Kidney (tissue), 14 donors: ENCODE data around the gene PRDM16. TPM values are rescaled to one million over a fixed set of nuclear protein-coding genes. Genes with fewer than 3 reads are reported as not detected.

Experiments
- DNase-seq, 5 donors: peaks; one replicate each; pipeline ENCODE4 v3.0.0-alpha.2; 2013 to 2020
- FAIRE-seq: peaks from 2 replicates; lab custom pipeline; 2012; peaks lifted over from hg19 to GRCh38; lab: Jason Lieb, UNC
- H3K27ac ChIP-seq, 2 donors: one replicate each; pipeline ENCODE4 v1.7.0; 2013; ENCODE audit warnings: low read depth in 2 of 2, low read length in 2 of 2, inconsistent platforms in 1 of 2
- H3K27me3 ChIP-seq: one replicate; pipeline ENCODE4 v1.7.1; 2013; ENCODE audit warnings: low read length, inconsistent platforms; ENCODE audit not compliant: control insufficient read depth, insufficient read depth
- H3K36me3 ChIP-seq, 3 donors: one replicate each; pipeline versions ENCODE4 v1.7.0 to v1.7.1; 2013; ENCODE audit warnings: low read length in 3 of 3, control low read depth in 1 of 3, inconsistent platforms in 1 of 3; ENCODE audit not compliant: insufficient read depth in 3 of 3, control insufficient read depth in 2 of 3
- H3K4me1 ChIP-seq, 3 donors: one replicate each; pipeline versions ENCODE4 v1.7.0 to v1.7.1; 2013; ENCODE audit warnings: low read length in 3 of 3, inconsistent platforms in 1 of 3, low read depth in 1 of 3; ENCODE audit not compliant: control insufficient read depth in 2 of 3, insufficient read depth in 2 of 3
- H3K4me3 ChIP-seq, 3 donors: one replicate each; pipeline versions ENCODE4 v1.7.0 to v1.8.1; 2013; ENCODE audit warnings: low read length in 3 of 3, control low read depth in 1 of 3, inconsistent platforms in 1 of 3
- H3K9ac ChIP-seq, 3 donors: one replicate each; pipeline versions ENCODE4 v1.7.0 to v1.7.1; 2013; ENCODE audit warnings: low read length in 3 of 3, control low read depth in 1 of 3, inconsistent platforms in 1 of 3
- H3K9me3 ChIP-seq, 3 donors: one replicate each; pipeline versions ENCODE4 v1.7.0 to v1.7.1; 2013; ENCODE audit warnings: low read length in 3 of 3, control low read depth in 1 of 3, inconsistent platforms in 1 of 3; ENCODE audit not compliant: control insufficient read depth in 2 of 3, insufficient read depth in 1 of 3
- intact Hi-C: fragments of 100-400 bp; cut with DNase I; formaldehyde crosslinking; loops from one replicate; pipeline ENCODE4 v1.11.1; 2022
- polyA plus RNA-seq: library from polyadenylated mRNA; stranded (reverse); fragments of 350-450 nt; fragmentation: Illumina TruSeq; extraction: RNeasy Lipid Tissue Mini Kit (QIAGEN cat#74804); gene quantifications from one replicate; pipeline ENCODE4 v1.2.3, GENCODE V29; 2014; ENCODE audit warnings: low read depth, low replicate concordance; ENCODE audit not compliant: insufficient read depth
- total RNA-seq: library from RNA; stranded (reverse); fragmentation: NEBNext Ultra II Directional; extraction: Animal tissue kit (Norgen Biotek cat#: 25700); gene quantifications from one replicate; pipeline ENCODE4 v1.2.1, GENCODE V29; 2021
- TF ChIP-seq, protein P1 (sequence below): IDR thresholded peaks from 3 replicates; pipeline ENCODE4 v1.5.1; 2012; ENCODE audit warnings: mild to moderate bottlenecking, moderate library complexity, borderline replicate concordance; ENCODE audit not compliant: insufficient read depth; ENCODE audit errors: extremely low read depth
- donor health status: control.
- donor health status: control.
- donor health status: control.
- donor health status: control.
- donor health status: control.
- donor health status: DM: yes; HTN: yes; CAD: no.
- donor health status: Normal renal cell carcinoma (clear cell type).

Gene PRDM16
- total and polyA plus RNA-seq, 2 donors from 2014 or later: 3.0 to 21.9 TPM

DNA sequence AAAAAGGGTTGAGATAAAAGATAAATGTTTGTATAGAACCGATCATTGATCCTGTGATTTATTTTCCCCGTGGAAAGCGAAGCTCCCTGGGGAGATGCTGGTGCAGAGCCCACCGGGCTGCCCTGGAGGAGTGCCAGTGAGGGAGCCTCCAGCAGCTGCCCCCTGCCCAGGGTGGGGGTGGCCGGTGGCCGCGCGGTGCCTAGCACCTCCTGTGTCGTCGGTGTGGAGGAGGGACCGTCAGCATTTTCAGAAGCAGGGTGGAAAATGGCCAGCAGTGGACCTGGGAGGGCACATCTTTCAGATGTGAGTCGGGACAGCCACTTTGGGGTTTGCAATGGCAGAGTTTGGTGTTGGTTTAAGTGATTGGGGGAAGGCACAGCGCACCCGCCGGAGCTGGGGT lies 164.0 kb downstream of the PRDM16 start:
- H3K4me1 ChIP-seq: no peaks in the 10 kb centered on the region
- no peaks in the 10 kb centered on the region for H3K9me3 ChIP-seq
- H3K4me3 ChIP-seq: no peak overlapping the region
- no peak overlapping the region for H3K27ac ChIP-seq
- DNase-seq (no peak), FAIRE-seq (no peak)
- TF ChIP-seq, protein P1, sequence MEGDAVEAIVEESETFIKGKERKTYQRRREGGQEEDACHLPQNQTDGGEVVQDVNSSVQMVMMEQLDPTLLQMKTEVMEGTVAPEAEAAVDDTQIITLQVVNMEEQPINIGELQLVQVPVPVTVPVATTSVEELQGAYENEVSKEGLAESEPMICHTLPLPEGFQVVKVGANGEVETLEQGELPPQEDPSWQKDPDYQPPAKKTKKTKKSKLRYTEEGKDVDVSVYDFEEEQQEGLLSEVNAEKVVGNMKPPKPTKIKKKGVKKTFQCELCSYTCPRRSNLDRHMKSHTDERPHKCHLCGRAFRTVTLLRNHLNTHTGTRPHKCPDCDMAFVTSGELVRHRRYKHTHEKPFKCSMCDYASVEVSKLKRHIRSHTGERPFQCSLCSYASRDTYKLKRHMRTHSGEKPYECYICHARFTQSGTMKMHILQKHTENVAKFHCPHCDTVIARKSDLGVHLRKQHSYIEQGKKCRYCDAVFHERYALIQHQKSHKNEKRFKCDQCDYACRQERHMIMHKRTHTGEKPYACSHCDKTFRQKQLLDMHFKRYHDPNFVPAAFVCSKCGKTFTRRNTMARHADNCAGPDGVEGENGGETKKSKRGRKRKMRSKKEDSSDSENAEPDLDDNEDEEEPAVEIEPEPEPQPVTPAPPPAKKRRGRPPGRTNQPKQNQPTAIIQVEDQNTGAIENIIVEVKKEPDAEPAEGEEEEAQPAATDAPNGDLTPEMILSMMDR: no peak
- no peak overlapping the region for H3K9ac ChIP-seq
- intact Hi-C loops: no loop called here
- H3K27me3 ChIP-seq: peaks cover 22% of the 10 kb centered on the region
- no peaks in the 10 kb centered on the region for H3K36me3 ChIP-seq

DNA sequence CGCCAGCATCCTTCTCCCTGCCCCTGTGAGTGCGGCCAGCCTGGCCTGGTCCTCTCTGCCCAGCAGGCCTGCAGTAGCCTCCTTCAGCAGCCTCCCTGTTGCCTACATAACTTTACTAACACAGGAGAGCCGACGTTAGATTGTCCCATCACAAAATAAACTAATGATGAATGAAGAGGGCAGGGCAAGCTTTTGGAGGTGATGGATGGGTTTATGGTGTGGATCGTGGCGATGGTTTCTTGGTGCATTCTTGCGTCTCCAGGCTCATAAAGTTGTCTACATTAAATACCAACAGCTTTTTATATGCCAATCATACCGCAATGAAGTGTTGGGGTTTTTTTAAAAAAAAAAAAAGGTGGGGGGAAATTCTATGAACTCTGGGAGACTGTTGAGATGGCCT lies 164.5 kb downstream of the PRDM16 start:
- Histone ChIP-seq H3K9me3 (no peaks in the 10 kb centered on the region), H3K9ac (no peak overlapping the region), H3K27me3 (peaks cover 18% of the 10 kb centered on the region), H3K27ac (no peak overlapping the region), H3K4me1 (no peaks in the 10 kb centered on the region), H3K36me3 (no peaks in the 10 kb centered on the region), H3K4me3 (no peak overlapping the region)
- DNase-seq (peak in 2 of 5 donors; percentile 74 to 79), FAIRE-seq (no peak)
- TF ChIP-seq, protein P1: no peak
- intact Hi-C loops: no loop called here

DNA sequence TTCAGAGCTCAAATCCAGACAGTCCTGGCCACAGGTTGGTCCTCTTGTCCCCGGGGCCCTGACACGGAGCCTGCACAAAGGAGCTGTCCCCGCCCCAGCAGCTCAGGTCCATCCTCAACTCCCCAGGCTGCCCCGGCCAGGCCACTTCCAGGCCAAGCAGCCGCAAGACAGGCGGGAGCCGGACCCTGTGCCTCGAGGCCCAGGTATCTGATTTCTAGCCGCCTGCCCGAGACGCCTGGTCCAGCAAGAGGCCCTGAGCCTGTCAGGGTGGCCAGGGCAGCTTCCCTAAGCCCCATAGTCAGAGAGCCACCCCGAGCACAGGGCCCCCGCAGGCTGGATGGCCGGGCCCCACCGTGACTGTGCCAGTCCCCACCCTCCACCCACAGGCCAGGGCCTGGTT lies 165.3 kb downstream of the PRDM16 start:
- TF ChIP-seq, protein P1: no peak
- DNase-seq (no peak), FAIRE-seq (no peak)
- Histone ChIP-seq H3K36me3 (no peaks in the 10 kb centered on the region), H3K27me3 (peaks cover 18% of the 10 kb centered on the region), H3K9me3 (peaks cover 0 to 5% (median 0%) of the 10 kb centered on the region in 3 donors), H3K4me3 (no peak overlapping the region), H3K4me1 (no peaks in the 10 kb centered on the region), H3K9ac (no peak overlapping the region), H3K27ac (no peak overlapping the region)
- intact Hi-C loops: no loop called here

DNA sequence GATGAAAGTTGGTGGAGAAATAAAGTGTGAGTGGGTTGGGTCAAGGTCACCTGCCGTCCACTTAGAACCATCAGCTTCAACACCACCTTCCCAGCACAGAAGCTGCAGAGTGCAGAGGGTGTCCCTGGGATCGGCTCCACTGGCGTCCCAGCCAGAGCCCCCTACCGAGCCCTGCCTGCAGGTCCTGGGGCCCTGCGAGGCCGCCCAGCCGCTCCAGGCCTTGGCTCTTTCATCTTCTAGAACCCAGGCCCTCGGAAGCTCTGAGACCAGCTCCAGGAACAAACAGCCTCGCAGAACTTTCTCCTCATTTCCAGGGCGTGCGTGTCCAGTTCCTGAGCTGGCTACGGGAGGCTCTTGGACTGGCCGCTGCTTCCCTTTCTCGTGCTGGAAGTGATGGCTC lies 166.0 kb downstream of the PRDM16 start:
- DNase-seq (no peak), FAIRE-seq (no peak)
- intact Hi-C loops: no loop called here
- TF ChIP-seq, protein P1: no peak
- no peak overlapping the region for H3K9ac ChIP-seq
- H3K36me3 ChIP-seq: no peaks in the 10 kb centered on the region
- no peak overlapping the region for H3K27ac ChIP-seq
- no peak overlapping the region for H3K4me3 ChIP-seq
- peaks cover 18% of the 10 kb centered on the region for H3K27me3 ChIP-seq
- no peaks in the 10 kb centered on the region for H3K4me1 ChIP-seq
- peaks cover 0 to 5% (median 0%) of the 10 kb centered on the region in 3 donors for H3K9me3 ChIP-seq
